Measurements from ENCODE around the gene NOP53. TPM values are rescaled to one million over a fixed set of nuclear protein-coding genes. Genes with fewer than 3 reads are reported as not detected.
"Not testable (repeated sequence)": the region's sequence is repeated elsewhere in the genome, so short reads cannot be mapped to it uniquely, and the experiment has no call there.

Gene NOP53
- total and polyA plus RNA-seq, 2 experiments from 2014 or later, result 167 to 192 TPM

- ATAC-seq, result no peak; the same call in 2 of the 3 replicates
Observed at GRCh38 chr19:47742634-47743033, 2.7 kb upstream of the NOP53 start.

GRCh38 chr19:47746129-47746528 is 783 bp downstream of the NOP53 start:
- H3K4me3 Mint-ChIP-seq, result peak overlapping the region; percentile 99
- H3K27me3 Mint-ChIP-seq (ENCODE audit: insufficient read depth, low read depth, poor library complexity), result peaks cover 18% of the 10 kb centered on the region
- H4K20me1 ChIP-seq (replicated peaks; ENCODE audit: insufficient read depth), result peaks cover 15% of the 10 kb centered on the region

More at GRCh38 chr19:47742634-47743033, 2.7 kb upstream of the NOP53 start:
- Histone ChIP-seq H3K4me1 (ENCODE audit: insufficient read depth) (peaks cover 13% of the 10 kb centered on the region), H3K27me3 (ENCODE audit: insufficient read depth) (no peaks in the 10 kb centered on the region), H3K9me2 (ENCODE audit: insufficient read depth) (peaks cover 5% of the 10 kb centered on the region; the same call in 1 of the 2 replicates), H3K4me2 (peak overlapping the region; percentile 84), H3F3A (replicated peaks; ENCODE audit: low read depth) (peaks cover 27% of the 10 kb centered on the region), H3K4me3 (peak overlapping the region; percentile 65), H3K36me3 (ENCODE audit: insufficient read depth) (peaks cover 10% of the 10 kb centered on the region), H3K27ac (ENCODE audit: low read depth) (peak overlapping the region; percentile 63; the same call in 1 of the 2 replicates), H2AFZ (peak overlapping the region; percentile 92), H3K79me2 (replicated peaks; ENCODE audit: insufficient read depth) (peaks cover 19% of the 10 kb centered on the region), H4K20me1 (replicated peaks; ENCODE audit: insufficient read depth) (no peaks in the 10 kb centered on the region; the same call in 1 of the 2 replicates)
- Mint-ChIP-seq H3K36me3 (ENCODE audit: low read depth) (peaks cover 9% of the 10 kb centered on the region), H3K4me3 (peak overlapping the region; percentile 60), H3K9me3 (no peaks in the 10 kb centered on the region), H3K4me1 (peaks cover 8% of the 10 kb centered on the region; the same call in 2 of the 3 replicates), H3K27me3 (ENCODE audit: insufficient read depth, low read depth, poor library complexity) (peaks cover 16% of the 10 kb centered on the region), H3K27ac (no peak overlapping the region)
- DNase-seq (ENCODE audit: low spot score), result peak; percentile 53
- no peak for TF ChIP-seq ETS1 (IDR thresholded peaks at IDR 0.05)

GRCh38 chr19:47749326-47749725 is 4.0 kb downstream of the NOP53 start:
- no peak overlapping the region for H3K27ac Mint-ChIP-seq
- peaks cover 37% of the 10 kb centered on the region for H3K36me3 ChIP-seq (ENCODE audit: insufficient read depth)
- ATAC-seq, result no peak
- no peak for TF ChIP-seq CREB1 (CRISPR knock-in tag; IDR thresholded peaks at IDR 0.05; ENCODE audit: low read depth)
- TF ChIP-seq STAT1 (IDR thresholded peaks at IDR 0.05; ENCODE audit: unreplicated experiment), result no peak
- TF ChIP-seq ETS1 (IDR thresholded peaks at IDR 0.05), result no peak
- no peak for TF ChIP-seq CTCF (conservative IDR thresholded peaks at IDR 0.05; ENCODE audit: low read depth in 2 of 2)
- no peak for TF ChIP-seq EZH2 (IDR thresholded peaks at IDR 0.05; ENCODE audit: low read depth, unreplicated experiment)
- TF ChIP-seq NANOG (IDR thresholded peaks at IDR 0.05; ENCODE audit: borderline replicate concordance), result no peak

More at GRCh38 chr19:47746129-47746528, 783 bp downstream of the NOP53 start:
- H3K27me3 ChIP-seq (ENCODE audit: insufficient read depth); H3K9me2 ChIP-seq (ENCODE audit: insufficient read depth); H2AFZ ChIP-seq; ATAC-seq; H3K9me3 Mint-ChIP-seq; H3K27ac Mint-ChIP-seq; DNase-seq (ENCODE audit: low spot score): not testable (repeated sequence)
- Histone ChIP-seq H3K4me2 (peak overlapping the region; percentile 71), H3K4me1 (ENCODE audit: insufficient read depth) (peaks cover 13% of the 10 kb centered on the region), H3F3A (replicated peaks; ENCODE audit: low read depth) (peaks cover 30% of the 10 kb centered on the region), H3K79me2 (replicated peaks; ENCODE audit: insufficient read depth) (peaks cover 35% of the 10 kb centered on the region), H3K4me3 (peak overlapping the region; percentile 85), H3K36me3 (ENCODE audit: insufficient read depth) (peaks cover 22% of the 10 kb centered on the region), H3K27ac (ENCODE audit: low read depth) (0 out of 2 replicates have a peak overlapping the region, but pooled peaks have one; percentile 32)
- Mint-ChIP-seq H3K4me1 (peaks cover 10% of the 10 kb centered on the region), H3K36me3 (ENCODE audit: low read depth) (peaks cover 41% of the 10 kb centered on the region)

More at GRCh38 chr19:47749326-47749725, 4.0 kb downstream of the NOP53 start:
- Mint-ChIP-seq H3K9me3 (no peaks in the 10 kb centered on the region), H3K4me3 (no peak overlapping the region), H3K36me3 (ENCODE audit: low read depth) (peaks cover 72% of the 10 kb centered on the region), H3K4me1 (peaks cover 5% of the 10 kb centered on the region; the same call in 2 of the 3 replicates), H3K27me3 (ENCODE audit: insufficient read depth, low read depth, poor library complexity) (peaks cover 12% of the 10 kb centered on the region)
- Histone ChIP-seq H3K4me2 (no peak overlapping the region), H4K20me1 (replicated peaks; ENCODE audit: insufficient read depth) (peaks cover 15% of the 10 kb centered on the region), H3K27ac (ENCODE audit: low read depth) (no peak overlapping the region), H3K9me2 (ENCODE audit: insufficient read depth) (peaks cover 5% of the 10 kb centered on the region; the same call in 1 of the 2 replicates), H2AFZ (no peak overlapping the region), H3F3A (replicated peaks; ENCODE audit: low read depth) (peaks cover 11% of the 10 kb centered on the region), H3K79me2 (replicated peaks; ENCODE audit: insufficient read depth) (peaks cover 35% of the 10 kb centered on the region), H3K27me3 (ENCODE audit: insufficient read depth) (no peaks in the 10 kb centered on the region), H3K4me3 (no peak overlapping the region), H3K4me1 (ENCODE audit: insufficient read depth) (peaks cover 8% of the 10 kb centered on the region; the same call in 1 of the 2 replicates)
- DNase-seq (ENCODE audit: low spot score), result no peak
